DND-41 (cell line): ENCODE results near the gene ZNF473.

Experiments
- EZH2 ChIP-seq: IDR thresholded peaks from 3 replicates; pipeline ENCODE4 v1.6.1; 2012; ENCODE audit warnings: borderline replicate concordance, low read depth, mild to moderate bottlenecking, moderate library complexity, low read length, inconsistent platforms; ENCODE audit not compliant: severe bottlenecking
- TF ChIP-seq, protein P1 (sequence below): IDR thresholded peaks from 2 replicates; pipeline ENCODE4 v1.5.1; 2012; ENCODE audit warnings: borderline replicate concordance, low read length, moderate library complexity, mild to moderate bottlenecking; ENCODE audit not compliant: poor library complexity, severe bottlenecking; ENCODE audit errors: extremely low read depth

DNA sequence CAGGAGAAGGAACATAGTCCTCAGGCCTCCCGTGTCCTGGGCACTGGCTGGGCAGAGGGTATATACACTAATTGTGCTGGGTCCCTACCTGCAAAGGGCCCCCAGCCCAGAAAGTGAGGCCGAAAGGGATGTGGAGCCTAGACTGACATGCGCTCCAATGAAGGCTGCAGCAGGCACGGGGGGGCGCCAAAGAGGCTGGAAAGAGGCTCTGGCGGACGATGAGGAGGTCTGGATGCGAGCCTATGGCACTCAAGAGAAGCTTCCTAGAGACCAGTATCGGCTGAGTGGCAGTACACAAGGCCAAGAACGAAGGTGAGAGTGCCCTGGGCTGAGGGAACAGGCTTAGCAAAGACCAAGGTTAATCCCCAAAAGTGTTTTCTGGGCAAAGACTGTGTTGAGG, 17.3 kb upstream of the ZNF473 start:
- TF ChIP-seq, protein P1, sequence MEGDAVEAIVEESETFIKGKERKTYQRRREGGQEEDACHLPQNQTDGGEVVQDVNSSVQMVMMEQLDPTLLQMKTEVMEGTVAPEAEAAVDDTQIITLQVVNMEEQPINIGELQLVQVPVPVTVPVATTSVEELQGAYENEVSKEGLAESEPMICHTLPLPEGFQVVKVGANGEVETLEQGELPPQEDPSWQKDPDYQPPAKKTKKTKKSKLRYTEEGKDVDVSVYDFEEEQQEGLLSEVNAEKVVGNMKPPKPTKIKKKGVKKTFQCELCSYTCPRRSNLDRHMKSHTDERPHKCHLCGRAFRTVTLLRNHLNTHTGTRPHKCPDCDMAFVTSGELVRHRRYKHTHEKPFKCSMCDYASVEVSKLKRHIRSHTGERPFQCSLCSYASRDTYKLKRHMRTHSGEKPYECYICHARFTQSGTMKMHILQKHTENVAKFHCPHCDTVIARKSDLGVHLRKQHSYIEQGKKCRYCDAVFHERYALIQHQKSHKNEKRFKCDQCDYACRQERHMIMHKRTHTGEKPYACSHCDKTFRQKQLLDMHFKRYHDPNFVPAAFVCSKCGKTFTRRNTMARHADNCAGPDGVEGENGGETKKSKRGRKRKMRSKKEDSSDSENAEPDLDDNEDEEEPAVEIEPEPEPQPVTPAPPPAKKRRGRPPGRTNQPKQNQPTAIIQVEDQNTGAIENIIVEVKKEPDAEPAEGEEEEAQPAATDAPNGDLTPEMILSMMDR, result peak; percentile 32
- TF ChIP-seq EZH2, result no peak
